ENCODE measurements around the gene HSFX4.
"Not testable (repeated sequence)": the region's sequence is repeated elsewhere in the genome, so short reads cannot be mapped to it uniquely, and the experiment has no call there.

Gene HSFX4

GRCh38 chrX:149938427-149938880, 9.1 kb downstream of the HSFX4 start, which contains the start of gene EOLA2:
TSS of gene EOLA2 (minus strand) at chrX:149938491. CDS start at chrX:149933874, 4,617 bp downstream.
- DNase-seq: peak; percentile 90

GRCh38 chrX:149938881-149939654, 9.7 kb downstream of the HSFX4 start:
- DNase-seq: peak; percentile 90

GRCh38 chrX:149939655-149939904, 10.2 kb downstream of the HSFX4 start:
- no peak for DNase-seq

- DNase-seq: peak; percentile 92
Measured at GRCh38 chrX:149939905-149940673, 10.7 kb downstream of the HSFX4 start.

- DNase-seq: not testable (repeated sequence)
Measured at GRCh38 chrX:149940674-149941024, 11.3 kb downstream of the HSFX4 start.

- DNase-seq: not testable (repeated sequence)
Measured at GRCh38 chrX:149945087-149945670, 15.8 kb downstream of the HSFX4 start.

GRCh38 chrX:149945820-149946219, 16.4 kb downstream of the HSFX4 start:
- not testable (repeated sequence) for DNase-seq

- not testable (repeated sequence) for DNase-seq
Measured at GRCh38 chrX:149946932-149947331, 17.6 kb downstream of the HSFX4 start.

- DNase-seq: no peak
Measured at GRCh38 chrX:149948016-149948415, 18.6 kb downstream of the HSFX4 start.

- no peak for DNase-seq
Measured at GRCh38 chrX:149949743-149950436, 20.5 kb downstream of the HSFX4 start.

GRCh38 chrX:149950681-149951080, 21.3 kb downstream of the HSFX4 start:
- no peak for DNase-seq

GRCh38 chrX:149961572-149961971, 32.2 kb downstream of the HSFX4 start:
- DNase-seq: no peak

- no peak for DNase-seq
Measured at GRCh38 chrX:149962010-149962409, 32.6 kb downstream of the HSFX4 start.

GRCh38 chrX:149962859-149963757, 33.7 kb downstream of the HSFX4 start:
- peak; percentile 32 for DNase-seq

- no peak for DNase-seq
Measured at GRCh38 chrX:149979126-149979644, 49.8 kb downstream of the HSFX4 start.

All from stimulated activated CD8-positive, alpha-beta memory T cell treated with anti-CD3 and anti-CD28 coated beads, Interleukin-4, amount 100 ng/mL, for 48 hours (primary cell).